Measurements from ENCODE around the gene NCOR2.

NCOR2 gene

DNA sequence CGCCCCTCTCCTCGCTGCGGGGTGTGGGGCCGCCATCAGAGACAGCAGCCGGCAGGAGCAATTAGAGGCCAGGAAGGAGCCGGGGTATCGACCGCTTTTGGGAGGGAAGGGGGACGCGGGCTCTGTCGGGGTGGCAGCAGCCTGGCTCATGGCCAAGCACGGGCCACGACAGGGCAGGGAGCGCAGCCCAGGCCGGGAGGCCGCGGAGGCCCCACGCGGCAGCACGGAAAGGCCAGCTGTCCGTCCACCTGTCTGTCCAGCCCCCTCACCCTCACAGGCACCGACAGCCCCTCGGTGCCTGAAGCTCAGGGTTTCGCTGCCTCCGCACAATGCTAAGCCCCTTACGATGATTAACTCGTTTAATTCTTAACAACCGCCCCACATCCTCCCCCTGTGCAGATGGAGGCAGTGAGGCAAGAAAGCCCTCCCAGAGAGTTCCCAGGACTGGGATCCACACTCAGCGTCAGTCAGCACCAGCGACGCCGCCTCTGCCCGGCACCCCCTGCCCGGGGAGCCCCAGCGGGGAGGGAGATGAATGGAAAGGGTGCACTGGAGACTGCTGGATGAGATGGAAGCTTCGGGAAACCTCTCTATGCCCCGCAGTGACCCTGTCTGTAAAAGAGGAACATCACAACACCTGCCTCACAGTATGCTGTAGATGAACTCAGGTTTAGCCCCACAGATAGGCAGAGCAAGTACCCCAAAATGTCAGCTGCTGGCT is 23.7 kb downstream of the NCOR2 start:
- DNase-seq (ENCODE audit: low spot score): peak; percentile 31

DNA sequence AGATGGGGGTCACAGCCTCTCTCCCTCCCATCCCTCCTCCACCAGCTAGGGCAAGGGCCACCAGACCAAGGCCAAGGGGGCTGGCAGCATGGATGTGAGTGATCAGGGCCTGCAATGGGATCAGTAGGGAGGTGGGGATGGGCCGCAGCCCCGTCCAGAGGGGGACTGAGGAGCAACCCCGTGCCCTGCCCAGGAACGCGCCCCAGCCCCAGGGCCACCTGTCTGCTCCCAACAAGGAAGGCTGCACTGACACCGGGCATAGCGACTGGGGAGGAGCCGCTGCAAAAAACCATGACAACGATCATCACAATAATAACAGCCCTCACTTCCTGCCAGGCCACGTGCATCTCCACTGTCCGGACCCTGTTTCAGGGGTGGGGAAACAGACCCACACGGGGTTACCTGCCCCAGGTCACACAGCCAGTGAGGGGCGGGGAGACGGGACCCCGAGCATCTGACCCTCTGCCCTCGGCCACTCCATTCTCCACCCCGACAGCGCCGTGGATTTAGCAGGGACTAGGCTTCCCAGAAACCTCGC is 24.3 kb downstream of the NCOR2 start:
- DNase-seq (ENCODE audit: low spot score): peak; percentile 55

DNA sequence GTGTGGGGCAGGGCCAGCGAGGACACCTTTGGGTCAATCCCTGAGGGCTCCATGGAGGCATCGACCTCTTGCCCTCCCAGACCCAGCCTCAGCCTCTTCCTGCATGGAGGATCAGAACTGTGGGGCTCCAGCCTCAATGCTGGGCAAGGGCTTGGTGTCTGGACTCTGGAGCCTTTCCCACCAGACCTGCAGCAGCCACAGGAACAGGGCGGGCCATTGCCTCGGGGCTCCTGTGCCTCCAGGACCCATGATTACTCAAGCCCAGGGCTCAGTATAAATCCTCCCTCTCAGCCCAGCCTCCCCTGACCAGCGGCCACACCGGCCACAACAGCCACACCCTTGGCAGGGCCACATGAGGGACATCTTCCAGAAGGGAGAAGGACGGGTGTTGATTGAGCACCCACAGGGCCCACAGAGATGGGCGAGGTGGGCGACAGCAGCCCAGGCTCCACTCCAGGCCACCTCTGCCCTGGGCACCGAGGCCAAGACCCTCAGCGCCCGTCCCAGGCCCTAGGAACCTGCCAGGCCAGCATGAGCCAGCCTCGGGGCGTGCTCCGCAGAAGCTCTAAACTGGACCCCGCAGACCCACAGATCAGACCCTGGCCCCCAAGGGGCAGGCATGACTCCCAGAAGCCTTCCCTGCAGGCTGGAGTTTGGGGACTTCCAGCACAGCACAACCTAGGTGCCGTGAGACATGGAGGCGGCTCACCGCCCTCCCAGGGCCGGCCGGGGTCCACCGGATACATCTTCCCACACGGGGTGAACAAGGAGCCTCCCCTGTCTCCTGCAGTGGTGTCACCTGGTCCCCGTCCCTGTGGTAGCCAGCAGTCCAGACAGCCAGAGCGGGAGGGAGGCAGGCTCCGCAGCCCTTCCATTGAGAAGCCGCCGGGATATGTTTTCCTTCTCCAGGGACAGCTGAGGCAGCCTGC is 25.1 kb downstream of the NCOR2 start:
- peak; percentile 48 for DNase-seq (ENCODE audit: low spot score)

DNA sequence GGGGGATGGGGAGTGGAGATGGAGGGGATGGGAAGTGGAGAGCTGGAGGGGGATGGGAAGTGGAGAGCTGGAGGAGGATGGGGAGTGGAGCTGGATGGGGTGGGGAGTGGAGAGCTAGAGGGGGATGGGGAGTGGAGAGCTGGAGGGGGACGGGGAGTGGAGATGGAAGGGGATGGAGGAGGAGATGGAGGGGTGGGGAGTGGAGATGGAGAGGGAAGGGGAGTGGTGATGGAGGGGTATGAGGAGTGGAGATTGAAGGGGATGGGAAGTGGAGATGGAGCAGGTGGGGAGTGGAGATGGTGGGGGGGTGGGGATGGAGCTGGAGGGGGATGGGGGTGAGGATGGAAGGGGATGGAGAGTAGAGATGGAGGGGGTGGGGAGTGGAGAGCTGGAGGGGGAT is 26.1 kb downstream of the NCOR2 start:
- no peak for DNase-seq (ENCODE audit: low spot score)

DNA sequence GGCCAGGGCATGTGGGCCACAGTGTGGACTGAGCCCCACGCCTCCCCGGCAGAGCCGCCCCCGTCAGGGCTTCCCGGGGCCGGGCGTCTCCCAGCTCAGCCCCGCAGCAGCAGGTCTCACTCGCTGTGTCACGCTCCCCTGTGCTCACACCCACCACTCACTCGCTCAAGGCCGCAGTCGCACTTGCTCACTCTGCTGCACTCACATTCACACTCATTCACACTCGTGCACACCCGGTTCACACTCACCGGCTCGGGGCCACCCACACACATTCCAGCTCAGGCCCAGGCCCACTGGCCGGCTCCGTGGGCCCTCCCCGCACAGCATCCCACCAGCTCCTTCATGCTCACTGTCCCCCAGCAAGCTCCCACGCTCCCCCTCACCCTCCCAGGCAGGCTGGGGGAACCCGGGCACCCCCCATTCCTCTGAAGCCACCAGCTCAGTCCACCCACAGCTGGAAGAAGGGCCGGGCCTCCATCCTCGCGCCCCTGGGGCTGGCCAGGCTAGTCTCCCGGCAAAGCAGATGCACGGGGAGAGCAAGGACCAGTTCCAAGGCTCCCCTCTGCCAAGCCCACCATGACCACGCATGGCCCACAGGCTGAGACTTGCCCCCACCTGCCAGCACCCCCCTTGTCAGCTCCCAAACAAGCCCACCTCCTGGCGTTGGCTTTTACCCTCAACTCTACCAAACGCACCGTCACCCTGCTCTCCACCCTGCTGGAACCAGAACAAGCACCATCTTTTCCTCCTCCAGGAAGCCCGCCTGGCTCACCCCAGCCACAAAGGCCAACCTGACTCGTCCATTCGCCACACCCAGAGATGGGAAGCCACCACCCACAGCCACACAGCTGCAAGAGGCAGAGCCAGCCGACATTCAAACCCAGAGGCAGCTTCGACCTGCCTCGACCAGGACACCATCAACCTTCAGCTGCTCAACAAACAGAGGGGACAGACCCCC is 28.0 kb downstream of the NCOR2 start:
- no peak for DNase-seq (ENCODE audit: low spot score)

DNA sequence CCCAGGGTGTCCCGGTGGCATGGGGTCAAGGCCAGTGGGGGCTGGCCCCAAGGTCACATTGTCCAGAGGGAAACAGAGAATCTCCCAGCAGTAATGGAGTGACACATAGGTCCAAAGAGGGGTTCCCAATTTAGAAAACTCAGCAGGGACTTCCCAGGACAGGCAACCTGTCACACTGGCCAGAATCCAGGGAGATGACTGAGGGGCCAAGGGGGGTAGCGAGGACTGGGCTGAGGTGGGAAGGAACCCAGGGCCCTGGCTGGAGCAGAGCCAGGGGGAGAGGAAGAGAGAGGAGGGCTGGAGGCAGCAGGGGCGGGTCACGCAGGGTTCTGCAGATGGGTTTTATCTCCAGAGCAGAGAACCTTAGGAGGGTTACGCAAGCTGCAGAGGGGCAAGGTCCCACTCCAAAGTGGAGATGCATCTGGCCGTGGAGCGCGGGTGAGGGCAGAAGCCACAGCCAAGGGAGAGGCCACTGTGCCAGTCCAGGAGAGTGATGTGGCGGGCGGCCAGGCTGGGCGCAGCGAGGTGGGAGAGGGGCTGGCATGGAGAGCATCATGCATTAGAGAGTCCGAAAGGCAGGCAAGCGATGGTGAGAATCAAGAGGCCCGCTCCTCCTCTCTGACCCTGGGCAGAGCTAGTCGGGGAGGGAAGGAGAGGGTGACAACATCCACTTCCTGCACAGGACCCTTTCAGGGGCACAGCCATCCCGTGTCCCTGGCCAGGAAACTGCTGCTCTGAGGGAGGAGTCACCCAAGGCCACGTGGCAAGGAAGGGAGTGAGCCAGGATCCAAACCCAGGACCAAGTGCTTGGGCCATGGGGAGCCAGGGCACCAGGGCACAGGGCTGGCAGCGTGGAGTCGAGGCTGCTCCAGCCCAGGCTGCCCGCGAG is 29.0 kb downstream of the NCOR2 start:
- no peak for DNase-seq (ENCODE audit: low spot score)

DNA sequence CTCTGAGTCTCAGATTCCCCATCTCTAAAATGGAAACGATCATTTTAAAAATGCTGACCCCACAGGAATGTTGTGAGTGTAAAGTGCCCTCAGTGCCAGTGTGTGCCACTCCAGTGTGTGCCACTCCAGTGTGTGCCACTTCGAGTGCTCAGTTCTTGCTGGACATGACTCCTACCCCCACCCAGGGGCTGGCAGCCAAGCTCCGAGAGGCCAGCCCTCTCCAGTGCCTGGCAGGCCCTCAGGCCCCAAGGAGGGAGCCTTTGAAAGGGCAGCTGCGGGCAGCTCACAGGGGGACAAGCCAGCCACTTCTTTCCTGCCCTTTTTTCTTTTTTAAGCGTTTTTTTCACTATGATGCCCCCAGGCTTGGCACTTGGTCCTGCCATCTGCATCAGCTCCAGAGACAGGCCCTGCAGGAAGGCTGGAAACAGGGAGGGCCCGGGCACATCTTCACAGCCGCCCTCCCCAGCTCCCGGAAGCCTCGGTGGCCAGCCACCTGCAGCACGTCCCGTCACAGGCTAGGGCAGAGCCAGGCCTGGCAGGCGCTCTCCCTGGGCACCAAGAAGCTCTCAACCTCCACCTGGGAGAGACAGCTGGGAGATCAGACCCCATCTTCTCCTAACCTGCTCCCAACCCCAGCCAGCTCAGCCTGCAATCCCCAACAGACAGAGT is 29.8 kb downstream of the NCOR2 start:
- peak; percentile 76 for DNase-seq (ENCODE audit: low spot score)

DNA sequence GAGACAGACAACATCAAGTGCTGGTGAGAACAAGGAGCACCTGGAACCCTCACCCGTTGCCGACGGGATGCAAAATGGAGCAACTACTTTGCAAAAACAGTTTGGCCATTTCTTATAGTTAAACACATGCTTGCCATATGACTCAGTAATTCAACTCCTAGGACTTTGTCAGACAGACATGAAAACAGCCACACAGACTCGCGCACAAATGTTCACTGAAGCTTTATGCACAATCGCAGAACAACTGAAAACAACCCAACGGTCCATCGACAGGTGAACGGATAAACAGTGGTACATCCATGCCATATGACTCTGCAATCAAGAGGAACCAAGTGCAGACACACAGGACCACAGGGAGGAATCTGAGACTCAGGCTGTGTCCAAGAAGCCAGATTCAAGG is 30.8 kb downstream of the NCOR2 start:
- no peak for DNase-seq (ENCODE audit: low spot score)

DNA sequence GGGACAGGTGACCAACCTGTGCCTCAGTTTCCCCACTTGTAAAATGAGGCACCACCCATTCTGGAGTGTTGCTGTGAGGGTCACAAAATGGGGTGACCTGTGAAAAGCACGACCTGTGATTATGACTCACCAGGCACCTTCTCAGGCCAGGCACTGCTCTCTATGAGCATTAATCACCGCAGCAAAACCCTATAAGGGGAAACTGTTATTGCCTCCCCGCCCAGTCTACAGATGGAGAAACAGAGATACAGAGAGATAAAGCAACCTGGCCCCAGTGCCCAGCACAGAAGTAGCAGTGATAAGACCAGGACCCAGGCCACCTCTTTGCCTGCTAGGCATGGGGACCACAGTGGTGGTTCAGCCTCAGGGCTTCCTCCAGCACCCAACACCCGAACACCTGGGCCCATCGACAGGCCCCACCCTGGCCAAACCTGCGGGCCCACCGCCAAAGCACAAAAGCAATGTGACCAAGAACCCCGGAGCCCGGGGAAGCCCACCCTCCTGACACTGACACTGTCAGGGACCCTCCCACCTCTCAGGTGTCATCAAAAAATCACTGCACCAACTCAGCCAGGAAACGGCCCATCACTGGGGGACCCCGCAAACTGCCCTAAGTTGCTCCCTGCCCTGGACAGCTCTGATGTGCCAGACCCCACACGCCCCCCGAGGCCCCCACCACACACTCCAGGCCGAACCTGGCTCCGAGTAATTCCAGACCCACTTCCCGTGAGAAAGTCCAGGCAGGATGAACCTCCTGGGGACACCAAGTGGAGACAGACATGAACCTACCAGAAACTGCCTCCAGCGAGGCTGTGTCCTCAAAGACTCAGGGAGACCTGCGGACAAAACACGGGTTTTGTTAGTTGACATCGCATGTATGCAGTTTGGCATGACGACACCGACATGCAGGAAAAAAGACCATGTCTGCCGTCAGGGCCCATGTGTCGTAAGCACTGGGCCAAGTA is 32.4 kb downstream of the NCOR2 start:
- DNase-seq (ENCODE audit: low spot score): no peak

DNA sequence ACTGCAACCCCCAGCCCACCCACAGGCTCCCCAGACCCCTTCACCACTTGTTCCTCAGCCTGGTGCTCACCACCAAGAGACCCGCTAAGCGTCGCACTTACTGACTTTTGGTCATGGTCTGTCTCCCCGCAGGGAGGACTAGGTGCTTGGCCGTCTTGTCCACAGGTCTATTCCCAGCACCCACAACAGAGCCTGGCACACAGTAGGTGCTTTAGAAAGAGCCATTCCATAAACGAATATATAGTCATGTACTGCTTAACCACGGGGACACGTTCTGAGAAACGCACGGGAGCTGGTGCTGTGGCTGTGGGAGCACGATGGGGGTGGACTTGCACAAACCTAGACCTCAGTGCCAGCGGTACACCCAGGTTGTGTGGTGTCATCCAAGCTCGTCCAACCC is 34.0 kb downstream of the NCOR2 start:
- DNase-seq (ENCODE audit: low spot score): no peak

DNA sequence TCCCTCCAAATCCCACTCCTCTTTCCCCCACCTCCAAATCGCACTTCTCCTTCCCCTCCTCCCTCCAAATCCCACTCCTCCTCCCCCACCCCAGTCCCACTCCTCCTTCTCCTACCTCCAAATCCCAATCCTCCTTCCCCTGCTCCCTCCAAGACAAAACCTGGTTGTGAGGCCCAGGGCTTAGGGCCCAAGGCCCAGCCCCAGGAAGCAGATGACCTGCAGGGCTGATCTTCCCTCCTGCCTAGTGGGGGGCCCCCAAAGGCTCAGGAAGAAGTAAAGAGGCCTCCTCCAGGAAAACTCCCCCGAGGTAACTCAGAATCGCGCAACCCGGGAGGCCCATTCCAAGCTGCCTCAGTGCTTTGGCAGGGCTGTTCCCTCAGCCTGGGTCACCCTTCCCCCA is 34.4 kb downstream of the NCOR2 start:
- no peak for DNase-seq (ENCODE audit: low spot score)

DNA sequence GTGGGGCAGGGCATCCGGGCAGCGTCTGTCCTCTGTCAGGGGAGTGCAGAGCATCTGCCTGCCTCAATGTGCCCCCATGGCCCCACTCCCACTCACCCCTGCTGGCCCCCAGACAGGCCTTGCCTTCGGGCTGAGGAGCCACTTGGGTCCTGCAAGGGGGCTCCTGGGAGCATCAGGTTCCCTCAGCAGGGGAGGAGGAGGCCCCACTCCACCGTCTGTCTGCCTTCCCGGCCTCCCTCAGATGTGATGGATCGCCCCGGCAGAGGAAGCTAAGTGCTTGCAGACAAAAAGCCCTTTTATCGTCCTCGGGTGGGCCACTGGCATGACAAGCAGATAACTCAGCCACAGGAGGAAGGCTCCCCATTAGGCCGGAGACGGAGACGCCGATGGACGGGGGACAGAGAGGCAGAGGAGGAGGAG is 35.1 kb downstream of the NCOR2 start:
- DNase-seq (ENCODE audit: low spot score): no peak

DNA sequence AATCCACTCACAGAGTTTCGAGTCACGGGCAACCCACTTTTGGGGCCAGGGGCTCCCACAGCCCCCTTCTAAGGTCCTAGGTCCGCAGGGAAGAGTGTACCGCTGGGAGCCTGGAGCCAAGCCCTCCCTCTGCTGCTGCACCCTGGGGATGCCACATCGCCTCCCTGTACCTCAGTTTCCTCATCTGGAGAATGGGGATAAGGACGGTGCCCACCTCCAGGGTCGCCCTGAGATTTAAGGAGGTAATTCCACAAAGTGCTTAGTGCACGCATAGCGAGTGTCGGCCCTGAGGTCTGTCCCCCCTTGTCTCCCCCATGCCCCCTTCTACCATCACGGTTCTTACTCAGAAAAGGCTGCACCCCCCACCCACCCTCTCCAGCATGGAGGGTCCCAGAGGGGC is 35.5 kb downstream of the NCOR2 start:
- no peak for DNase-seq (ENCODE audit: low spot score)

DNA sequence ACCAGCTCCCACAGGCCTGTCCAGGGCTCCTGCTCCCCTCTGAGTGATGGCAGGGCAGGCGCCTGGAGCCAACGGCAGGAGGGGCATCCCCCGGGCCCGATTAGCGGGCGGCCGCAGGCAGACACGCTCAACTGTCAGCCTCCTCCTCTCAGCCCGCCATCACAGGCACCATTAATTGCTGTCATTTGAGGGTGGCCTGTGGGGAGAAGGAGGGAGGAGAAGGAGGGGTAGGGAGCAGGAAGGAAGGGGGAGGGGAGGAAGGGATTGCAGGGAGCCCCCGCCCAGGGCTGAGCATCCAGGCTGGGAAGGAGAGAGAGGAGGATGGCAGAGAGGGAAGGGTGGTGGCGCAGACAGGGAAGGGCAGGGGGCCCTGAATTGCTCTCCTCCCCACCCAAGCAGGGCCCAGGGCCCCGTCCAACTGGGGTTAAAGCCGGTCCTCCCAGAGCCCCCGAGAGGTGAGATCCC is 36.1 kb downstream of the NCOR2 start:
- no peak for DNase-seq (ENCODE audit: low spot score)

DNA sequence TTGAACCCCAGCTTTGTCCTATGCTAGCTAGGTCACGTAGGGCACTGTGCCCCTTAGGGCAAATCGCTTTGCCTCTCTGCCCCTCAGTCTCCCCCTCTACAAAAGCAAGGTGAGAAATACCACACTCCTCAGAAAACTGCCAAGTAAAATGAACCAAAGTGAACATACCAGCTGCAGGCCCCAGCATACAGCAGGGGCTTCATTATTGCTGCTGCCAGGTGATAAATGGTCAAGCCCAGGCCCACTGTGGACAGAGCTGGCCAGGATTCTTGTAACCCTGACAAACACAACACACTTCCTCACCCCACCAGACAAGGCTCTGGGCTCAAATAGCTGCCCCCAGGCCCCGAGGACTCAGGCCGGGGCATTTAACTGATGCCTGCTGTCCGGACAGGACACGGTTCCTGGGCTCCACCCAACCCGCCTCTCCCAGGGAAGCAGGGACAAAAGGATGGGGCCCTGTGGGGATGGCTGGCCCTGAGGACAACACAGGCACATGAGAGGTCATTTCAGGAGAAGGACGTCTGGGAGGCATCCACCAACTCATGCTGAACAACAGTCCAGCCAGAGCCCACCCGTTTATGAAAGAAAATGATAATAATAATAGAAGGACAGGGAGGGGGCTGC is 36.7 kb downstream of the NCOR2 start:
- DNase-seq (ENCODE audit: low spot score): no peak

DNA sequence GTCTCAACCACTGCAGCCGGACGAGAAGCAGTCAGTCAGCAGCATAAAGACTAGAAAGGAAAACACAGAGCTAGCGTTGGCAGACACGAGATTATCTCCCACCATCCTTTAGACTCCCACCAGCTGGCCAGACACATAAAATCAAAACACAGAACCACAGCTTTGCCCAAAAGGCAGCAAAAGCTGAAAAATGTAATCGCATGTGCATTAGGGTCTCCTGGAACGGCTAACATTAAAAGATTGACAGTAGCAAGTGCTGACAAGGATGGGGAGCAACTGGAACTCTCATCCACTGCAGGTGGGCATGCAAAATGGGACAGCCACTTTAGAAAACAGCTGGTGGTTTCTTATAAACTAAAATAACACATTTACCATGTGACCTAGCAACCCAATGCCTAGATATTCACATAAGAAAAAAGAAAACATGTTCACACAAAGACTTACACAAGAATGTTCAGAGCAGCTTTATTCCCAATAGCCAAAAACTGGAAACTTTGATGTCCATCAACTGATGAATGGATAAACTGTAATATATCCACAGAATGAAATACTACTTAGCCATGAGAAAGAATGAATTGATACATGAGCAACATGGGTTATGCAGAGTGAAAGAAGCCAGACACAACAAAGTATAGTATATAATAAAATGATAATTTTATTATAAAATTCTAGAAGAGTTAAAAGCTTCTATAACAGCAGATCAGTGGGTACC is 37.7 kb downstream of the NCOR2 start:
- DNase-seq (ENCODE audit: low spot score): no peak

DNA sequence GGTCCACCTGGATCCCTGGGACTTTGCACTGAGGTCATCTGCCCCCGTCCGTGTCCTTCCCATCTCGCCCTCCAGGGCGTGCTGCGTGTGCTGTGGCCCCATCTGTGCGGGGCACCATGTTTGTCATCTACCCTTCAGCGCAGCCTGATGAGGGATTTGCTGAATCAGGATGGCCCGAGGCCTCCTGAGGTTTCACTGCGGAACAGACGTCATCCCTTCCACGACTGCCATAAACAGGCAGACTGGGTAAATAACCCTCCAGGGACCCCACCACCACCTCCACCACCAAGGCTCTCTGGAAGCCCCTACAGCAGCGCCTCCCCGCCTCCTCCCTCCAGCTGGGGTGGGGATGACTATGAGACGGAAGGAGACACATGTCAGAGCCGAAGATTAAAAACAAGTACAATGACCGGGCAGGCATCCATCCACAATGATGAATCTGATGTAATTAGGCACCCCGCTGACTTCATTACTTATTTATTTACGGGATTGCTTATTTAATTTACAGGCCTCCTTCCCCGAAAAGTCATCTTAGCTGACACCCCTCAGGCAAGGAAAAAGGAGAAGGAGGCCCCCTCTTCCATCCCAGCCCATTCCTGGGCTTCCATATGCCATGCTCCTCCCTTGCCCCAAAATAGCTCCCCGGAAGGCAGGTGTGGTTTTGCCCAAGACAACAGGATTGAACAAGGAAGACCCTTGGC is 39.4 kb downstream of the NCOR2 start:
- DNase-seq (ENCODE audit: low spot score): no peak
